HG02943 (cell line): ENCODE measurements around the gene ERGIC1.
"Not testable (repeated sequence)": the region's sequence is repeated elsewhere in the genome, so short reads cannot be mapped to it uniquely, and the experiment has no call there.

Experiments used
- ATAC-seq: cut with Tn5 transposase; IDR thresholded peaks from one replicate; pipeline ENCODE4 v1.9.1; 2021; ENCODE audit warnings: mild to moderate bottlenecking, low read depth, moderate library complexity; ENCODE audit not compliant: unreplicated experiment

The ERGIC1 gene

DNA sequence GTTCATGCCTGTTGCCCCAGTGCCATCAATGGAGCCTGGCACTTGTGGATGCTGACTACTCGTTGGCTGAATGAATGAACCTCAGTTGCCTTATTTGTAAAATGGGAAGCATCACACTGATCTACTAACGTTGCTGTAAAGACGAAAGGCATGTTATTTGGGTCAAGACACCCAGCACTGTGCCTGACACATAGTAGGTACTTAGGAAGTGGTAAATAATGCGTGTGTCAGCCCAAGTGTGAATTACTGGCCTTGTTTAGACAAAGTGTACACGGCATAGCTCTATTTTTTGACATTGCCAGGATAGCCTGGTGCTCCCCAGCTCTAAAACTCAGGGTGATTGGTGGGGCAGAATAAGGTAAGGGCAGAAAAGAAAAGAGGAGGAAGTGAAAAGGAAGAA, 27.4 kb downstream of the ERGIC1 start:
- ATAC-seq: no peak

GRCh38 chr5:172862165-172862801, 28.2 kb downstream of the ERGIC1 start:
- no peak for ATAC-seq

DNA sequence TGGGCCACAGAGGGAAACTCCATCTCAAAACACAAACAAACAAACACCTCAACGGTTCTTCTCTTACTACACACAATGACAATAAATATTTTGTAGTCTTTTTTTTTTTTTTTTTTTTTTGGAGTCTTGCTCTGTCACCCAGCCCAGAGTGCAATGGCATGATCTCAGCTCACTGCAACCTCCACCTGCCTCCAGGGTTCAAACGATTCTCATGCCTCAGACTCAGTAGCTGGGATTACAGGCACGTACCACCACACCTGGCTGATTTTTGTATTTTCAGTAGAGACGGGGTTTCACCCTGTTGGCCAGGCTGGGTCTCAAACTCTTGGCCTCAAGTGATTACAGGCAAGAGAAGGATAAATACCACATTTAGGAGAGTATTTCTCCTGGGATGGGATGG, 30.1 kb downstream of the ERGIC1 start:
- not testable (repeated sequence) for ATAC-seq

GRCh38 chr5:172864747-172865146, 30.7 kb downstream of the ERGIC1 start:
- no peak for ATAC-seq

GRCh38 chr5:172866378-172866777, 32.3 kb downstream of the ERGIC1 start:
- ATAC-seq: no peak

DNA sequence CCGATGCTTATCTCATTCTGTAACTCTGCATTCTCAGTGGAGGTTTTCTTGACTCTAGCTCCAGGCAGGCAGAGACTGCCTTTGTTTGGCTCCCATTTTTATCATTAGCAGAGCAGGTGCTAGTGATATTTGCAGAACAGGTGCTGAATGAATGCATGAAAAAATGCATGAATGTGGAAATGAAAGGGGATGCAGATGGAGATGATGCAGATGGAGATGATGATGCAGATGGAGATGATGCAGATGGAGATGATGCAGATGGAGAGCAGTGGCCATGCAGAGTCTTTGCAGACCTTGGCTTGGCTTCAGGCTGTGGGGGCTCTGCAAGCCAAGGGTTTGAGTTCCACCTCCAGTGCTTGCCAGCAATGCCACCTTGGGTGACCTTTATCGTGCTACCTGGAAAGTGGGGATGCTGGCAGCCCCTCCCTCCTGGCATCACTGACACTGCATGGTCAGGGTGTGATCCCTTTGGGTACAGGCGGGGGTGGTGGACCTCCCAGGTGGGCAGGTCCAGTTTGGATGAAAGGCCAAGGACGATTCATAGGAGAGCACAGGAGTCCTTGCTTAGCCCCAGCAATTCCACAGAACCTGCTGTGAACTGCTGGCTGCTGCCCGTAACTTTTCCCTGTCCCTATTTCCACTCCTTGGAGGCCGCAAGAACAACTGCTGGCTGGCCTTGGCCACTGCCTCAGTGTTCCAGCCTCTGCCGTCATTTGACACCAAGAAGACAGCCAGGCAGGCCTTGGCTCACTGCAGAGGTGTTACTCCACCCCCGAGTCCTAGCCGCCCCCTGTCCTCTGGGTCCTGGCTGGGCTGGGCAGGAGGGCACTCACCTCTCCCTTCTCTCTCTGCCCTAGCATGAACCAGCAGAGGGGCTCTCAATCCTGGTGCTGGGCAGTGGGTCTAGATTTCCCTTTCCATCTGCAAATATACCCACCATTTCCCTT, 33.0 kb downstream of the ERGIC1 start:
- ATAC-seq: no peak

- no peak for ATAC-seq
Observed at GRCh38 chr5:172867761-172868435, 33.8 kb downstream of the ERGIC1 start.

DNA sequence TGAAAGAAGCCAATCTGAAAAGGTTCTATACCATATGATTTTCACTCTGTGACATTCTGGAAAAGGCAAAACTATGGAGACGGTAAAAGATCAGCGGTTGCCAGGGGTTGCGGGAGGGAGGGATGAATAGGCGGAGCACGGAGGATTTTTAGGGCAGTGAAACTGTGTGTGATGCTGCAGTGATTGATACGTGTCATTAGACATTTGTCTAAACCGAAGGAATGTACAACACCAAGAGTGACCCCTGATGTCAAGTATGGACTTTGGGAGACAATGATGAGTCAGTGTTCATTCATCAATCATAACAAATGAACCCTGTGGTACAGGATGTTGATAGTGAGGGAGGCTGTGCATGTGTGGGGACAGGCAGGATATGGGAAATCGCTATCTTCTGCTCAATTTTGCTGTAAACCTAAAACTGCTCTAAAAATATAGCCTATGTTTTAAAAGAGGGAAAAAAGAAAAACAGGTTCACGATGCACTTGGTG, 34.4 kb downstream of the ERGIC1 start:
- ATAC-seq: no peak

GRCh38 chr5:172868924-172869591, 35.0 kb downstream of the ERGIC1 start:
- no peak for ATAC-seq

- no peak for ATAC-seq
Observed at GRCh38 chr5:172869691-172870090, 35.6 kb downstream of the ERGIC1 start.

DNA sequence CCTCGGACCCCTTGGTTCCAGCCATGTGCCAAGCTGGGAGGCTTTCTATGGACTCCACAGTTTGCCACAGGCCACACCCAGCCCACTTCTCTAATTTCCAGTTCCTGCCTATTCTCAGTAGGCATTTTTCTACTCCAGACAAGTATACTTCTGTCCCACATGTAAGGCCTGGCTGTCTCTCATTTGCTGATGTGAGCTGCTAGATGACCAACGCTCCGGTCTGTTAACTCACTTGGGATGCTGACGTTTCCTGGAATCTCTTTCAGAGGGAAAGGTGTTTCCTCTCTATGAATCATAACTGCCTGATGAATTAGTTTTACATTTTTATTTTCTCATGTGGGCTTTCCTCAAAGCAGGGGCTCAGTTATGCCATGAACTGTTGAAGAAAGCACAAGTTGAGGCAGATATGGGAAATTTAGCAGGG, 36.3 kb downstream of the ERGIC1 start:
- no peak for ATAC-seq

DNA sequence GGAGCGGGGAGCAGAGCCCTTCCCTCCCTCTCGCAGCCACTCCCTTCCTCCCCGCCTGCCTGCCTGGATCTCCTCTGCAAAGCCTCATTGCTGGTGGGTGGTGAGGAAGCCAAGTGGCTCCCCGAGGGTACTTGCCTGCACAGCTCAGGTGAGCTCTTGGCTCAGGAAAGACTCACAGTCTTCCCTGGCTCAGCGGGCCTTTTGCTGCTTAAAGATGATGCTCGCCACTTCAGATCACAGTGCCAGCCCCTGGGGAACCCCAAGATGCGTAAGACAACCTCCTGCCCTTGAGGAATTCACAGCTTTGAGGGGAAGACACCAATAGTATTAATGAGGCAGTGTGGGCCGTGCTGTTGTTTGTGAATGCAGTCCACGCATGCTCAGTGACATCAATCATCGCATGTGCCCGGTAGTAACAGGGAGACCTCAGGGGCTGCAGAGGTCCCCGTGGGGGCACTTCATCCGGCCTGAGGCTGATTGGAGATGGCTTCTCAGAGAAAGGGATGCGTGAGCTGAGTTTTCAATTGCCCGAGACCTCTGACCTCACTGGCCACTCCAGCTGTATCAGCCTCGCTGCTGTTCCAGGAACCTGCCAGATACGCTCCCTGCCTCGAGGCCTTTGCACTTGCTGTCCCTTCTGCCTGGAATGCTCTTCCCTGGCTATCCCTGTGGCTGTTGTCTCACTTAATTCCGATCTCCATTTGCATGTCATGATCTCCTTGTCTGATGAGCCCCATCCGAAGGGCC, 36.8 kb downstream of the ERGIC1 start:
- ATAC-seq: no peak

GRCh38 chr5:172871536-172871935, 37.5 kb downstream of the ERGIC1 start:
- ATAC-seq: no peak

DNA sequence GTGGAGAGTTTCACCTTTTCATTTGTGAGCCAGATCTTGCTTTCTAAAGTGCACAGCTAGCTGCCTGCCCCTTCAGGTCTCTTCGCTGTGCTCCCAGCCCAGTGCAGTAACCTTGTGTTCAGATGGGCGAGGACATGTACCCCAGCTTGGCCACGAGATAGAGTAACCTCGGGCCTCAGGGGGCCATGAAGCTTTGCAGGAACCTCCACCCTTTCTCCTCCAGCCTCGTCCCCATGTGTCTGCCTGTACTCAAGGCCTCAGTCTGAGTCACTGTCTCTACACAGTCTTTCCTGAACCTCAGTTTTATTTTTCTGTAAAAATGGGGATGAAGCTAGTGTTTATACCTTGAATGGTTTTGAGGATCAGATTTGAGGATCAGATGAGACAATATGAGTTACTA, 37.9 kb downstream of the ERGIC1 start:
- ATAC-seq: no peak

GRCh38 chr5:172872997-172873491, 39.0 kb downstream of the ERGIC1 start:
- ATAC-seq: no peak

DNA sequence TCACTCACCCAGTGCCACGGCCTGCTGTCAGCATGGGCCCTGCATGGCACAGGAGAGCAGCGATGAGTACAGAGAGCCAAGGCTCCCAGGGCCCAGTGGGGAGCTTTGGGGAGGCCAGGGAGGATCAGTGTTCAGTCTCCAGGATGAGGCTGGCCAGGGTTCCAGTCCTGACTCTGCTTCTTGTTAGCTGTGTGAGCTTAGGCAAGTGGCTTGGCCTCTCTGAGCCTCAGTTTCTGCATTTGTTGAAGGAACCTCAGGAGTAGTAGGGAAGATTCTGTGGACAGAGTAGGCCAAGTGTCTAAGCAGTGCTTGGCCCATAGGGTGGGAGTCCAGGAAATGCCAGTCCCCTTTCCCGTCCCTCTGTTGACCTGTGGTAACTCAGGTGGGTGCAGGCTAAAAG, 39.5 kb downstream of the ERGIC1 start:
- no peak for ATAC-seq

DNA sequence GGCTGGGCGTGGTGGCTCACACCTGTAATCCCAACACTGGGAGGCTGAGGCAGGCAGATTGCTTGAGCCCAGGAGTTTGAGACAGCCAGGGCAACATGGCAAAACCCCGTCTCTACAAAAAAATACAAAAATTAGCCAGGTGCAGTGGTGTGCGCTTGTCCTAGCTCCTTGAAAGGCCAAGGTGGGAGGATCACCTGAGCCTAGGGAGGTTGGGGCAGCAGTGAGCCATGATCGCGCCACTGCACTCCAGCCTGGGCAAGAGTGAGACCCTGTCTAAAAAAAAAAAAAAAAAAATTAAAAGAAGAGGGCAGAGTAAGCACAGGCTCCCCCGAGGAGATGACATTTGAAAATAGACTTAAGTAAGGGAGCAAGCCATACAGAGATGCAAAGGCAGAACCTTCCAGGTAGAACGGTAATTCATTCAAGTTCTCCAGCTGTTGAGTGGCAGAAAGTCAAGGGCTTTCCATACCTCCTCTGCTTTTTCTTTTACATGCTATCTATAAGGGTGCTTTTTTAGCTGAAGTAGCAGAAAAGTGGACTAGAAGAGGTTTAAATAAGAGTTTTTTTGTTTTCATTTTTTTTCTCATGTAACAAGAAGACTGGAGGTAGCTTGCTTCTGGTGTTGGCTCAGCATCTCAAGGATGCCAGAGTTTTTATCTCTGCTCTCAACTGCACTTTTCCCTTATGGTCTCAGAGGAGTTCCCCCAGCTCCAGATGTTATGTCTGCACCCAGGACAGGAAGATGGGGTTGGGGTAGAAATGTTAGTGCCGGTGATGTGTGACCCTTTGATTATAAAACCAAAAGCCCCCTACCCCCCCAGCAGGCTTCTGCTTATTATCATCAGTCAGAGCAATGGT, 40.8 kb downstream of the ERGIC1 start:
- ATAC-seq: no peak

- ATAC-seq: no peak
Observed at GRCh38 chr5:172875505-172876279, 41.6 kb downstream of the ERGIC1 start.
